ENCODE data around the gene SLC7A5.
"Not testable (repeated sequence)": the region's sequence is repeated elsewhere in the genome, so short reads cannot be mapped to it uniquely, and the experiment has no call there.

SLC7A5 gene

DNA sequence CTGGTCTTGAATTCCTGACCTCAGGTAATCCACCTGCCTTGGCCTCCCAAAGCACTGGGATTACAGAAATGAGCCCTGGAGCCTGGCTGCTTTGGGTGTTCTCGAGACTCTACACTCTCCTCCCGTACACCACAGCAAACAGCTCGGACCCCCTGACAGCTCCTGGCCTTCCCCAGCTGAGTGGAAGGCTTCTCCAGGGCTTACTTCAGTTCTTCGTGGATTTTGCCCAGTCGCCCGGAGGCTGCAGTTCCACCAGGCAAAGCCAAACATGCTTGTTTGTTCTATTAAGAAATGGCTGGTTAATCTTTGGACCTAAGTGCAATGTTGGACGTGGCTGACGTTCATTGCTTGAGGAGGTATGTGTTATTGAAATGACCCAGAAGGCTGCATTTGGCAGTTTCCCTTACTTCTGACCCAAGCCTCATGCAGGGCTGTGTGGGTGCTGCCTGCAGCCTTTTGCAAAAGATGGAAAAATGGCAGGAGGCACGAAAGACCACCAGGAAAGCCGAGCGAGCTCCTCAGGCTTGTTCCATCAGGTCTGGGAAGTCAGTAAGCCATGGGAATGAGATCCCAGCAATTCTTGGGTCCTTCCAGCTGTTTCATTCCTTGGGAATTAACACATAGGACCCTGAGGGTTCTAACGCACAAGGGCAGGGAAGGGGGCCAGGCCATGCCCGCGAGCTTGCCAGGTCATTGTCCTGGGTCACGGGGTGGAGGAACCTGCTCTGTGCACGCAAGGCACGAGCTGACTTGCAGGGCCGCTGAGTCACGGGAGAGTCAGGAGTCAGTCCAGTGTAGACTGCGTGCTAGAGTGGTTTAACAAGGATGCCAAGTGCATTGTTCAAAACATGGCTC is 79.6 kb downstream of the SLC7A5 start:
- no peak for DNase-seq

- not testable (repeated sequence) for DNase-seq
Measured at GRCh38 chr16:87788730-87789436, 80.4 kb downstream of the SLC7A5 start.

- not testable (repeated sequence) for DNase-seq
Measured at GRCh38 chr16:87787451-87788091, 81.7 kb downstream of the SLC7A5 start.

DNA sequence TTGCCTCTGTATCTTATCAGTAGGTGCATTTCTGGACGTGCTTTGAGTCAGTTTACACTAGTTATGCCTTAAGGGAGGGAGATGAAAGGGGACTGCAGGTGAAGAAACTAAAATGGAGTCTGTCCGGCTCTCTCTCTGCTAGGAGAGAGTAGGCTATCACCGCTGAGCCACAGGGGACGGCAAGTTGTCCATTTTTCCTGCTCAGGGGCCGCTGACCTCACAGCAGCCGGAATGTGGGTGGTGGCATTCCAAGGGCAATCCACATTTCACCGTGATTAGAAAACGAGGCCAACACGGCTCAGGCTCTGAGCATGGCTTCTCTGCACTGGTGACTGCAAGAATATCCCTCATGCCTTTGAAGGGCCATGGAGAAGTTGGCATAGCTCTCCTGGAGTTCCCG is 84.5 kb downstream of the SLC7A5 start:
- no peak for DNase-seq

- no peak for DNase-seq
Measured at GRCh38 chr16:87782033-87782432, 87.3 kb downstream of the SLC7A5 start.

GRCh38 chr16:87780385-87780989 is 88.8 kb downstream of the SLC7A5 start:
- peak; percentile 8 for DNase-seq

Data from effector CD8-positive, alpha-beta T cell (primary cell).